ENCODE data around the gene SLC19A1.

The SLC19A1 gene

DNA sequence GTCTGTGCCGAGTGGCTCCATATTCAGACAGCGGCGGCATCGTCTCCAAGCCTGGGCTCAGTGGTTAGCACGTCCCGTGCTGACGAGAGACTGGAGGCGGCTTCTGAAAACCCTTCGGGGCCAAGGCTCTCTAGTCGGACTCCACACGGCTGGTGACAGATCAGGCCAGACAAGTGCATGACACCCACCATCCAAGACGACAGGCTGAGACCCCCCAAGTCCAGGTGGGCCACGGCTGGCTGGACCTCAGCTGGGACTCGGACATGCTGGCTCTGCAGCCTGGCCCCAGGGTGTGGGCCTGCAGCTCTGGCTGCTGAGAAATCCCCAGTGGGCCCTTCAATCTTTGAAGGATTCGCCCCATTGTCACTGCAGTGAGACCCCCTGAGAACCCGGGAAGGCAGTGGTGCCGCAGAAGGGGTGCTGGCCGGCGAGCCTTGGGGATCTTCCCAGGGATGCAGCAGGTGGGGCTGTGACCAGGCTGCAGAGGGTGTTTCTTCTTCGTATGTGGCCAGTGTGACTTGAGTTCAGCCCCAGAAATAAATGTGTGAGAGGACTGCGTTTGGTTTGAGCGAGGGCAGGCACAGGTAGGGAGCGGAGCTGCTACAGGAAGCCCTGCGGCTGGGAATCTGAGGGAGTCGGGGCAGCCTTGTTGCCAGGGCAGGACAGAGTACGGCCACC lies 15.9 kb upstream of the SLC19A1 start:
- no peak for DNase-seq (ENCODE audit: low spot score)

GRCh38 chr21:45557616-45558043 lies 15.4 kb upstream of the SLC19A1 start:
- DNase-seq (ENCODE audit: low spot score), result no peak

- no peak for DNase-seq (ENCODE audit: low spot score)
Observed at GRCh38 chr21:45556645-45557615, 14.7 kb upstream of the SLC19A1 start.

- no peak for DNase-seq (ENCODE audit: low spot score)
Observed at GRCh38 chr21:45556302-45556644, 14.0 kb upstream of the SLC19A1 start.

GRCh38 chr21:45555557-45556301 lies 13.5 kb upstream of the SLC19A1 start:
- peak; percentile 81 for DNase-seq (ENCODE audit: low spot score)

GRCh38 chr21:45555251-45555556 lies 13.0 kb upstream of the SLC19A1 start:
- no peak for DNase-seq (ENCODE audit: low spot score)

GRCh38 chr21:45554477-45555175 lies 12.4 kb upstream of the SLC19A1 start:
- peak; percentile 63 for DNase-seq (ENCODE audit: low spot score)

GRCh38 chr21:45552696-45553391 lies 10.6 kb upstream of the SLC19A1 start:
- no peak for DNase-seq (ENCODE audit: low spot score)

- DNase-seq (ENCODE audit: low spot score), result no peak
Observed at GRCh38 chr21:45551783-45552695, 9.8 kb upstream of the SLC19A1 start.

DNA sequence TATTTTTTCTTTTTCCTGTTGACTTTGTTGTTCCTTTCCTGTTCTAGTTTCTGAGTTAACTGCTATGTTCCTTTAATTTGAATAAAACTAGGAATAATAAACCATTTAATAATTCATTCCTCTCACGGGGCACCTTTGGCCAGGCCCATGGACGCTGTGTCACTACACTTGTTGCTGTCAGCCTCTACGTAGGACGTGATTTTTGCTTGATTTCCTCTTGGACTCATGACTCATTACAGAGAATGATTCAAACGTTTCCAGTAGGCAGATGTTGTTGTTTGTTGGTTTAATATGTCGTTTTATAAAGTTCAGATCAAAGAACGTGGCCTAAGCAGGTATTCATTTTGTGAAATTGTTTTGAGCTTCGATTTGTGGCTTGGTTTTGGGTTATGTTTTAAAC lies 9.1 kb upstream of the SLC19A1 start:
- no peak for DNase-seq (ENCODE audit: low spot score)

GRCh38 chr21:45550522-45551210 lies 8.4 kb upstream of the SLC19A1 start:
- DNase-seq (ENCODE audit: low spot score), result no peak

- DNase-seq (ENCODE audit: low spot score), result no peak
Observed at GRCh38 chr21:45549626-45550463, 7.6 kb upstream of the SLC19A1 start.

- DNase-seq (ENCODE audit: low spot score), result no peak
Observed at GRCh38 chr21:45548711-45549491, 6.7 kb upstream of the SLC19A1 start.

- no peak for DNase-seq (ENCODE audit: low spot score)
Observed at GRCh38 chr21:45547545-45547900, 5.3 kb upstream of the SLC19A1 start.

- no peak for DNase-seq (ENCODE audit: low spot score)
Observed at GRCh38 chr21:45546636-45547544, 4.7 kb upstream of the SLC19A1 start.

GRCh38 chr21:45545691-45546531 lies 3.7 kb upstream of the SLC19A1 start:
- no peak for DNase-seq (ENCODE audit: low spot score)

Measured in COLO829 (cell line).